Gastrocnemius medialis (tissue), 4 donors: ENCODE results near the gene ME1. TPM values are rescaled to one million over a fixed set of nuclear protein-coding genes. Genes with fewer than 3 reads are reported as not detected.

Experiments used
- ATAC-seq, 2 donors: fragments of 150-250 bp; one replicate each; pipeline ENCODE4 v1.9.1; 2016
- DNase-seq, 2 donors: peaks; one replicate each; pipeline ENCODE4 v3.0.0-alpha.2; 2019
- H3K27ac ChIP-seq, 4 donors: fragments of 200-600 bp; sonication (generic); 1 replicate in 1 of 4; 2 replicates in 3 of 4; pipeline ENCODE4 v1.5.1; 2016 to 2018; ENCODE audit warnings: mild to moderate bottlenecking in 2 of 4, moderate library complexity in 1 of 4
- H3K27me3 ChIP-seq, 3 donors: fragments of 200-600 bp; sonication (generic) in 2 of 3; 1 replicate in 1 of 3; 2 replicates in 2 of 3; pipeline versions ENCODE4 v1.5.1 to v1.6.0; 2016 to 2019; ENCODE audit warnings: mild to moderate bottlenecking in 1 of 3, moderate library complexity in 1 of 3
- H3K36me3 ChIP-seq, 2 donors: fragments of 200-600 bp; sonication (generic) in 1 of 2; one replicate each; pipeline ENCODE4 v1.5.1; 2017 to 2018
- H3K4me1 ChIP-seq, 2 donors: fragments of 200-600 bp; sonication (generic) in 1 of 2; one replicate each; pipeline ENCODE4 v1.5.1; 2016 to 2017; ENCODE audit warnings: mild to moderate bottlenecking in 2 of 2
- H3K4me3 ChIP-seq, 4 donors: fragments of 200-600 bp; sonication (generic) in 3 of 4; 1 replicate in 1 of 4; 2 replicates in 3 of 4; pipeline ENCODE4 v1.5.1; 2016 to 2019; ENCODE audit warnings: mild to moderate bottlenecking in 2 of 4
- H3K9me3 ChIP-seq, 3 donors: fragments of 200-600 bp; sonication (generic) in 2 of 3; 1 replicate in 1 of 3; 2 replicates in 2 of 3; pipeline ENCODE4 v1.5.1; 2016 to 2019
- CTCF ChIP-seq, 5 experiments: fragments of 450-650 bp in 3 of 5; fragments of 200-600 bp in 2 of 5; sonication (generic) in 2 of 5; IDR thresholded peaks in 4 of 5; conservative IDR thresholded peaks in 1 of 5; 1 replicate in 4 of 5; 2 replicates in 1 of 5; pipeline ENCODE4 v1.5.1; 2016 to 2019; ENCODE audit warnings: antibody characterized with exemption in 5 of 5, mild to moderate bottlenecking in 3 of 5, moderate library complexity in 3 of 5
- POLR2A ChIP-seq, 2 donors: fragments of 450-650 bp; IDR thresholded peaks; one replicate each; pipeline ENCODE4 v1.6.1; 2017; ENCODE audit warnings: antibody characterized with exemption in 2 of 2, mild to moderate bottlenecking in 2 of 2, moderate library complexity in 2 of 2
- in situ Hi-C, 4 donors: fragments of 200-750 bp; cut with MboI; loops; one replicate each; pipeline versions ENCODE4 v1.15.0 to v1.8.0; 2017; ENCODE audit warnings: low sequenced_read_pairs in 4 of 4
- intact Hi-C: fragments of 100-400 bp; cut with DNase I; formaldehyde crosslinking; loops from one replicate; pipeline ENCODE4 v1.15.1; 2023; ENCODE audit warnings: low total_unique reads
- total RNA-seq, 4 donors: library from RNA; depleted of rRNA; stranded (reverse); fragments of >200 nt; gene quantifications; one replicate each; pipeline versions ENCODE4 v1.1.0 to v1.2.3, GENCODE V29; 2016

The ME1 gene
- total RNA-seq, 4 donors from 2014 or later = 15.6 to 36.8 (median 25.4) TPM

- Histone ChIP-seq H3K27ac (no peak overlapping the region), H3K27me3 (no peaks in the 10 kb centered on the region), H3K4me3 (no peak overlapping the region), H3K4me1 (no peaks in the 10 kb centered on the region), H3K36me3 (no peaks in the 10 kb centered on the region), H3K9me3 (no peaks in the 10 kb centered on the region)
- in situ Hi-C loops (no loop called here), intact Hi-C loops (no loop called here)
- TF ChIP-seq POLR2A (IDR thresholded peaks at IDR 0.05) (no peak), CTCF (IDR thresholded peaks at IDR 0.05 in 4 of 5, conservative IDR thresholded peaks at IDR 0.05 in 1 of 5) (no peak)
- ATAC-seq (no peak), DNase-seq (no peak)
Observed at GRCh38 chr6:83250235-83250634, 180.6 kb downstream of the ME1 start.

GRCh38 chr6:83247471-83247870 is 183.4 kb downstream of the ME1 start:
- Histone ChIP-seq H3K9me3 (no peaks in the 10 kb centered on the region), H3K27ac (no peak overlapping the region), H3K4me3 (no peak overlapping the region), H3K36me3 (no peaks in the 10 kb centered on the region), H3K27me3 (no peaks in the 10 kb centered on the region), H3K4me1 (no peaks in the 10 kb centered on the region)
- intact Hi-C loops = no loop called here
- in situ Hi-C loops = no loop called here
- DNase-seq = no peak
- ATAC-seq = no peak
- TF ChIP-seq CTCF (IDR thresholded peaks at IDR 0.05 in 4 of 5, conservative IDR thresholded peaks at IDR 0.05 in 1 of 5) (no peak), POLR2A (IDR thresholded peaks at IDR 0.05) (no peak)

- H3K27me3 ChIP-seq = no peaks in the 10 kb centered on the region
- in situ Hi-C loops = no loop called here
- no peak for TF ChIP-seq CTCF (IDR thresholded peaks at IDR 0.05 in 4 of 5, conservative IDR thresholded peaks at IDR 0.05 in 1 of 5)
- no peak for TF ChIP-seq POLR2A (IDR thresholded peaks at IDR 0.05)
- H3K9me3 ChIP-seq = no peaks in the 10 kb centered on the region
- H3K36me3 ChIP-seq = no peaks in the 10 kb centered on the region
- no peak for ATAC-seq
- no peaks in the 10 kb centered on the region for H3K4me1 ChIP-seq
- DNase-seq = no peak
- no peak overlapping the region for H3K27ac ChIP-seq
- no peak overlapping the region for H3K4me3 ChIP-seq
- intact Hi-C loops = no loop called here
Observed at GRCh38 chr6:83231146-83231545, 199.7 kb downstream of the ME1 start.

GRCh38 chr6:83226517-83226916 is 204.3 kb downstream of the ME1 start:
- no peaks in the 10 kb centered on the region for H3K36me3 ChIP-seq
- no peak overlapping the region for H3K4me3 ChIP-seq
- intact Hi-C loops = no loop called here
- no peak for ATAC-seq
- no peak overlapping the region for H3K27ac ChIP-seq
- no peaks in the 10 kb centered on the region for H3K27me3 ChIP-seq
- DNase-seq = no peak
- in situ Hi-C loops = loop anchor here in 1 of 4 donors (10.0 kb wide), 1 partner anchor 288 kb away; the partner anchor contains the start of gene PRSS35
- H3K9me3 ChIP-seq = no peaks in the 10 kb centered on the region
- H3K4me1 ChIP-seq = no peaks in the 10 kb centered on the region
- TF ChIP-seq CTCF (IDR thresholded peaks at IDR 0.05 in 4 of 5, conservative IDR thresholded peaks at IDR 0.05 in 1 of 5) = no peak
- TF ChIP-seq POLR2A (IDR thresholded peaks at IDR 0.05) = no peak

GRCh38 chr6:83221889-83222479 is 208.9 kb downstream of the ME1 start:
- peak in 4 of 5 experiments; percentile 24 to 48 (median 32) for TF ChIP-seq CTCF (IDR thresholded peaks at IDR 0.05 in 4 of 5, conservative IDR thresholded peaks at IDR 0.05 in 1 of 5)
- no peak for TF ChIP-seq POLR2A (IDR thresholded peaks at IDR 0.05)
- ATAC-seq (no peak), DNase-seq (no peak)
- in situ Hi-C loops = loop anchor here (5.0 to 10.0 kb wide), 2 partner anchors 293 to 295 kb away; partner anchors contain the start of gene PRSS35 (in 1 of the 4)
- no peaks in the 10 kb centered on the region for H3K36me3 ChIP-seq
- intact Hi-C loops = loop anchor here (1.0 kb wide), 1 partner anchor 293 kb away; no protein-coding TSS in a partner anchor
- H3K4me3 ChIP-seq = no peak overlapping the region
- no peaks in the 10 kb centered on the region for H3K27me3 ChIP-seq
- no peaks in the 10 kb centered on the region for H3K9me3 ChIP-seq
- H3K27ac ChIP-seq = no peak overlapping the region
- peaks cover 7% of the 10 kb centered on the region in 2 donors for H3K4me1 ChIP-seq
